RPMI7951 (cell line): ENCODE data around the gene GALNT6. TPM values are rescaled to one million over a fixed set of nuclear protein-coding genes. Genes with fewer than 3 reads are reported as not detected.

Experiments
- DNase-seq: peaks from one replicate; pipeline ENCODE4 v3.0.0-alpha.2; 2012; ENCODE audit warnings: low read depth
- total RNA-seq: library from RNA; depleted of rRNA; stranded (reverse); fragments of >200 nt; shearing (Covaris generic); gene quantifications from 2 replicates; pipeline ENCODE4 v1.2.3, GENCODE V29; 2014; rRNA removed

Gene GALNT6, protein sequence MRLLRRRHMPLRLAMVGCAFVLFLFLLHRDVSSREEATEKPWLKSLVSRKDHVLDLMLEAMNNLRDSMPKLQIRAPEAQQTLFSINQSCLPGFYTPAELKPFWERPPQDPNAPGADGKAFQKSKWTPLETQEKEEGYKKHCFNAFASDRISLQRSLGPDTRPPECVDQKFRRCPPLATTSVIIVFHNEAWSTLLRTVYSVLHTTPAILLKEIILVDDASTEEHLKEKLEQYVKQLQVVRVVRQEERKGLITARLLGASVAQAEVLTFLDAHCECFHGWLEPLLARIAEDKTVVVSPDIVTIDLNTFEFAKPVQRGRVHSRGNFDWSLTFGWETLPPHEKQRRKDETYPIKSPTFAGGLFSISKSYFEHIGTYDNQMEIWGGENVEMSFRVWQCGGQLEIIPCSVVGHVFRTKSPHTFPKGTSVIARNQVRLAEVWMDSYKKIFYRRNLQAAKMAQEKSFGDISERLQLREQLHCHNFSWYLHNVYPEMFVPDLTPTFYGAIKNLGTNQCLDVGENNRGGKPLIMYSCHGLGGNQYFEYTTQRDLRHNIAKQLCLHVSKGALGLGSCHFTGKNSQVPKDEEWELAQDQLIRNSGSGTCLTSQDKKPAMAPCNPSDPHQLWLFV
- total RNA-seq = 18.5 and 31.3 TPM in 2 replicates

DNA sequence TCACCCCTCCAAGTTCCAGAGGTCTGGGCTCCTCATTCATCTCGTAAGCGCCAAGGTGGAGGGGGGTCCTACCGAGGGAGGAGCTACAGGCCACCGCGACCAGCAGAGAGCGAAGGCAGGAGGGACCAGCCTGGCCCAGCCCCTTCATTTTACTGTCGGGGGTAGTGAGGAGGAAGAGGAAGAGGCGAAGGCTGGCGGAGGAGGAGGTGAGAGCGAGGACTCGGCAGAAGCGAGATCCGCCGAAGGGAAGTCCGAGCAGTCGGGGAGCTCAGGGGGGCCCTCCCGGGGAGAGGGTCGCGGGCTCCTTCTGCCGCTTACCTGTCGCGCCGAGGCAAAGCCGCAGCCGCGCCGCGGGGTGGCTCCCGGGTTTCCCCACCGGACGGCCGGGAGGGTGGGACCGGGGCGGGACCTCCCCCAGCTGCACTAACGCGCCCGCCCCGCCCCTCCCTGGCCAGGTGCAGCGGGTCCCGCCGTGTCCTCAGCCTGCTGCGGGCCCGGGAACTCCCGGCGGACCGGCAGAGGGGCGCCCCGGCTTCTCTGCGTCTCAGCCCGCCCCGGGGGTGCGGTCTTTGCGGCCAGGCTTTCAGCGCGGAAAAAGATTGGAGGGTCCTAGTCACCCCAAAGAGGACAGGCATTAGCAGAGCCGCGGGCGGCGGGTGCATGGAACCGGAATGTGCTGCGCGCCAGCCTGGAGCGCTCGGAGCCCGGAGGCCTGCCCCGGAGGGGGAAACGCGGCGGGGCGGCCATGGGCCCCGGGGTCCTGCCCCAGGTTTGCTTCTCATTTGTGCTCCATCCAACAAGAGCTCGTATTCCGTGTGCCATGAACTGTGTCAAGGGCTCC lies at the start of gene GALNT6:
GALNT6 (minus strand) TSS at position 124 of the 841 bp plus-strand sequence. CDS start 11,625 bp downstream, outside the sequence.
- DNase-seq = peak; percentile 11

DNA sequence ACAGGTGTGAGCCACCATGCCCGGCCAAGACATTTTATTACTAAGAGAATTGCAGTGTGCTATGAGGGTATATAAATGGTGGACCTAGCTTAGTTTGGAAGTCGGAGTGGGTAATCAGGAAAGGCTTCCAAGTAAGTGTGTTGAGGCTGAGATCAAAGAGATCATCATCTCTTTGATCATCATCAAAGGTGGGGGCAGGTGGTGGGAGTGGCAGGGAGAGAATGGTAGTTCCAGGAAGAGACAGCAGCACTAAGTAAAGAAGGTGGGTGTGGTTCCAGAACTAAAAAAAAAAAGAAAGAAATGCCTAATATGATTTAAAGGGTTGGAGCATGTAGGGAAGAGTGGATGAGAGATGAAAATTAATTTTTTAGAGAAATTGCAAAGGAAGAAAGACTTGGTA lies 48.1 kb upstream of the GALNT6 start:
- no peak for DNase-seq

DNA sequence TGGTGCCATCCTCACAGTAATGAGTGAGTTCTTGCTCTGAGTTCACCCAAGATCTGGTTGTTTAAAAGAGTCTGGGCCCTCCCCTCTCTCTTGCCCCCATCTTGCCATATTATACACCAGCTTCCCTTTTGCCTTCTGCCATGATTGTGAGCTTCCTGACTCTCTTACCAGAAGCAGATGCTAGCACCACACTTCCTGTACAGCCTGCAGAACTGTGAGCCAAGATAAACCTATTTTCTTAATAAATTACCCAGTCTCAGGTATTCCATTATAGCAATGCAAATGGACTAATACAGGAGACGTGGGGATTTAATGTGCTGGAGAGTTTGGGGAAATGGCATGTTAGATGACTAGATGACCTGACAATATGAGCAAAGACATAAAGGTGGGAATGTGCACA lies 46.2 kb upstream of the GALNT6 start:
- DNase-seq = no peak

DNA sequence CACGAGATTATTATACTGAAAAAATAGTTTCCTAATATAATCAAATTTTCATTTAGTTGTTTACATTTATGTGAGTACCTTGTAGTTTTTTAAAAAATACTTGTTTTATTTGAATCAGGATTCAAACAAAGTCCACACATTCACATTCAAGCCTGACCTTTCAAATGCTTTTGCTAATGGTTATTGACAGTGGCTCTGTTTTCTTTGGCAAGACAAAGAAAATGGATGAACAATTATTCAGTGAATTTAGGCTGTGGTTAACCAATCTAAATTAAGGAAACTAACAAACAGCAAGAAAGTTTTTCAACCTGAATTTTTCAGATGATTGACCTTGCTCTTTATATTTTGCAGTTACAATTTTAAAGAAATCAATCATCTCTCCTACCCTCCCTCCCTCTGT lies 43.1 kb upstream of the GALNT6 start:
- no peak for DNase-seq

DNA sequence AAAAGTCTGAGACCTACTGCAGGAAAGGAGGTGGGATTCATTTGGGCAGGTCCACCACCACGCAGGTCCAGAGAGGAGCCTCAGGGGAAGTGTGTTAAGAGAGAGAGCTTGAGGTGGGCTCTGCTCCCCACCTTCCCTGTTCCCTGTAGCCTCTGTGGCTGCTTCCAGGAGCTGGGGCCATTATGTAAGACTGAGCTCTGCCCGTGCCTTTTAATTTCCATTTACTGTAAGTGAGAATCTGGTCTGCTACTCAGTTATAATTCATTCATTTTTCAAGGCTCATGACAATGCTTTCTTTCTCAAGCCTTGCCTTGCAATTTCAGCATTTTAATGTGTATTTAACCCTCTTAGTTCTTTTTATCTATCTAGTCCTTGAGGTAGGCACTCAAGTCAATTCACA lies 41.7 kb upstream of the GALNT6 start:
- DNase-seq = no peak

DNA sequence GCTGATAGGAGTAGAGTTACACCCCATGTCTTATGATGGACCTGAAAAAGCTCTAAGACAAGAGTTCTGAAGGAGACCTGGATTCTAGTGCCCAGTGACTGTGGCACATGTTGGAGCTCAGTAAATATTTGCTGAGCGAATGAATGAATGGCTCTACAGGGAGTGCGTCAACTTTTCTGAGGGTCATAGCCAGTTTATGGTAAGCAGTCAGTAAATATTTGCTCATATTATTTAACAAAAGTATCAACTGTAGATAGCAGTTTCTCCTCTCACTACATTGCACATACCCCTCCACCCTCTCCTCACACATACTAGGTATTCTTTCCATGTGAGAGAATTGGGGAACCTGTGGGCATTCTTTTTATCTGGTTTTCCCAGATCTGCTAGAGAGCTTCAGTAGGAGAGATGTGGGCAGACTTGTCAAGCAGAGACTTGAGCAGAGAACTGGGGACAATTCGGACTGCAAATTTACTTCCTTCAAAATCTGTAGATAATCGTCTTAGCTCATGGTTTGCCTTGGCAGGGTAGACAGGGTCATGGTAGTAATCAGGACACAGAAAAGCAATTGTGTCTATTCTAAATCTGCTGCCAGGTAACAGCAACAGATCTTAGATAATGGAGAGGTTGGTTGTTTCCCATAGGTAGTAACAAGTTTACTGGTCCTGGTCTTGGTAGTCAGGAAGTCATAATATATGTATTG lies 39.1 kb upstream of the GALNT6 start:
- DNase-seq = no peak

DNA sequence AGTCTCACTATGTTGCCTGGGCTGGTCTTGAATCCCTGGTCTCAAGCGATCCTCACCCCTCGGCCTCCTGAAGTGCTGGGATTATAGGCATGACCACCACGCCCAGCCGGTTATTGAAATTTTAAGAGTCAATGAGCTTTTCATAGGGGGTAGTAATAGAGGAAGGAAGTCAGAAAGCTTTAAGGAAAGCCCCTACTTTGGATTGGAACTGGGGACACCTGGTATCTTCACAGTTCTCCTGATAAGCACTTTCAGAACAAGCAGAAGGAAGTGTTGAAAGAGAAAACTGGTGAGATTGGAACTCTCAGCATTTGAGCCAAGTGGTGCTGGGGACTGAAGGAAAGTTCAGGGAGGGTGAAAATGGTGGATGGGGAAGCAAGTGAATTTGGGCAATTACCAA lies 38.5 kb upstream of the GALNT6 start:
- DNase-seq = no peak

DNA sequence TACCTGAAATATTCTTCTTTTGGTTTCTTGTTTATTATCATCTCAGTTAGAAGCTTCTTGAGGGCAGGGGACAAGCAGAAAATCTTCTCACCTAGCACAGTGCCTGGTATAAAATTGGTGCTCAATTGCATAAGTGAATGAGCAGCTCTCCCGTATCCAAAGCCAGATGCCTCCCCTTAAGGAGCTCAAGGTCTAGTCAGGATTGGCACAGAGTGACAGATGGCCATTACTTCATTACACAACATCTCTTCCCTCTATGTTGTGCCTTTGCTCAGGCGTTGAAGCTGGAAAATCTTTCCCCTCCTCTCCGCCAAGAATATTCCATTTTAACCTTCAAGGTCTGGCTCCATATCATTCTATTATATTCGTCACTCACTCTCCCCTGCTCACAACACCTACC lies 37.0 kb upstream of the GALNT6 start:
- DNase-seq = no peak

DNA sequence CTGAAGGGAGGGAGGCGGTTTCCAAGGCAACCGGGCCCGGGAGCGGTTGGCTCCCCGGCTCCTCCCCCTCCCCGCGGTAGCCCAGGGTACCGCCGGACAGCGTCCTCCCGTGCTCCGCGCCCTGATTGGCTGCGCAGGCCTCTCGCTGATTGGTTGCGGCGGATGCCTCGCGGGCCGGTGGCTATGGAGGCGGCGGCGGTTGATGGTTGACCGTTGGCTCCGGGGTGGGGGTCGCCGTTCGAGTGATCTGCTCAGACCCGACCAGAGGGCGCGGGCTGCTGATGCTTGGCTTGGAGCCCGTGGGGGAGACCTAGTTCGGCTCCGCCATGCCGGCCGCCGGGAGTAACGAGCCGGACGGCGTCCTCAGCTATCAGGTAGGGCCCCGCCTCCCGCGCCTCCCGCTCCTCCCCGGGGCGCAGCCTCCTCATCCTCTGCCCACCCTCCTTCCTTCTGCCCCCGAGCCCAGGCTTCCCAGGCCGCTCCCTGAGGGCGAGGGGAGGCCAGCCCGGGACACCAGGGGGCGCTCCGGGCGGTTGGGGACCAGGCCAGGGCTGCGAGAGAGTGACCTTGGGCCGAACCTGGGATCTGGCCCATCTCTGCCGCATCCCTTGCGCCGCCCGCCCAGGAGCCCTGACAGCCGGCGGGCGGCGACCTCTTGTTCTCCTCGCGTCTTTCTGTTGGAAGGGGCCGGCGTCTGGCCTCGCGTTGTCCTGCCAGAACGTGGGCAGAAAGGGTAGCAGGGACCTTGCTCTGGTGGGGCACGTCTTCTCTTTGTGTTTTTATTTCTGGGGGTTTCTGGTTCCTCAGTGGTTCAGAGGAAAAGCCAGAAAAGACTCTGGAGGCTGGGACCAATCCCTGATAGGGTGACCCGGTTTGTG lies 33.7 kb upstream of the GALNT6 start, which contains the start of gene SLC4A8:
SLC4A8 (plus strand) TSS at position 170 of the 878 bp plus-strand sequence; CDS start at position 327, 157 bp downstream.
- peak; percentile 81 for DNase-seq

DNA sequence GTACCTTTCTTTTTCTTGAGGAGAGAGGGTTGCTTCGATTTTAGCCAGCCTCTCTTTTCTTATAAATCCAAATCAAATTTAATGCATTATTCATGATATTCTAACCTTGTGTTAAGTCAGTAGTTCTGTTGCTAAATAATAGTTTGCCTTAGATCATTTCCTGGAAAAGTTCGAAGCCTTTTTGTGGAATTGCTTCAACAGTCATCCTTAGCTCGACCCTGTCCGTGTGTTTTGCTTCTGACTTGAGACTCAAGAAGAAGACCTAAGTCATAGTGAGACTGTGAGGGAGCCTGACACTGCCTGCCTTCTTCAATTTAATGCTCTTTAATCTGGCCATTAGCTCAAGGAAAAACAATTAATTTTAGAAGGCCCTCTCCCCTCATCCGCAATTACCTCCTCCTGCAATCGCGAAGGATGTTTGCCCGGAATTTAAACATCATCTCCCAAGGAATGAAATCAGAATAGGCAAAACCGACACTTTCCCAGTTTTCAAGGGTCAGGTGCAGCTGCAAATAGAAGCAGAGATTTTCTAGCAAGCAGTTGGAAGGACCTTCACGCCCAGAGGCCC lies 33.0 kb upstream of the GALNT6 start:
- DNase-seq = no peak

DNA sequence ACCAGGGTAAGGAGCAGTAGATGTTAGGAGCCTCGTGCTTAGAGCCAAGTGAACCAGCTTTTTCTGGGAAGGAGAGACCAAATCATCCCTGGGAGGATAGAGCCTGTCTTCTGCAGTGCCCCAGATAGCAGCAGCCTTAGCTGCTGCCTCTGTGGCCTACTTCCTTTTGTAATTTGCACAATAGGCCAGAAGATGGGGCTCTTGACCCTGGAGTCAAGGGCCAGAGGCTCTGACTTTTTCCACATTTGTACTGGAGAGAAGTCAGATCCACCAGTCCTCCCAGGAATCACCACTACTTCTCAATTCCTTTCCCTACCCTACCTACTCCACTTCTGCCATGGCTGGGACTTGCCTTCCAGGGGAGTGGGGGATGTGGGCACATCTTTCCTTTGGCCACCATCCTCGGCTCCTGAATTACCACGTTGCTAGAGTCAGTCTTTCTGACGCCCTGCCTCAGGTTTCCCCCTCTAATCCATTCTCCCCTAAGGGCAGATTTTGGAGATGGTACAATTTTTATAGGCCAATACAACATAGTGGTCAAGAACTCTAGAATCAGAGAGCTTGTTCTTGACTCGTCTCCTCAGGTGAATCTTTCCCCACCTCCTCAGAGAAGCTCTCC lies 30.2 kb upstream of the GALNT6 start:
- DNase-seq = peak; percentile 53

DNA sequence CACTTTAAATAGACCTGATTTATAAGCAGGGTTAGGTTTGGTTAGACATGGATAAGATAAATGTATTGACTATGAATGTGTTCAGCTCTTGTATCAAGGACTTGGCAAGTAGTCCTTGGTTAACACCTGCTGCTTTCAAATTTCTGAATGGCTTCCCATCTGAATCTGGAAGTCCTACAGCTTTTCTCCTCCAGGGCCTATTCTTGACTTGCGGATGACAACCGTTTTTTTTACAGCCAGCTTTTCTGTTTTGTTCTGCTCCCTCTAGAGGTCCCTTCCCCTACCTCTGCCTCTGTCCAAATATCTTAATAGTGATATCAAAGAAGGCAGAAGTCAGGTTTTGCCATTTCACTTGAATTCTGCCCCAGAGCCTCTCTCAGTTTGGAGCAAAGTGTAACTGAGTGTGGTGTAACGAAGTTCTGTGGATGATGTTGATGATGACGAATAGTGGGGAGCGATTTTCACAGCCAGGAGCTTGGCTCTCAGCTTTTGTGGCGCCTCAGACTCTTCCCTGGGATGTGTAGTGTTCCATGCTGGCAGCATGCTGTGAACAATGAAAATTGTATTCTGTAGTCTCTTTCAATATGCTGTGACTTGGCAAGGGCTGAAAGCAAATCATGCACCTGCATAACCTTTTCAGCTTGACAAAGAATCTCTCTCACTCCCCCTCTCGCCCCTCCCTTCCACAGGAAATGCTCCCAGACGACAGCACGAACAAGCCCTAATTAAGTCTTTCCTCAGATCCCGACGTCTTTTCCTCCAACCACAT lies 28.4 kb upstream of the GALNT6 start:
- peak; percentile 6 for DNase-seq

DNA sequence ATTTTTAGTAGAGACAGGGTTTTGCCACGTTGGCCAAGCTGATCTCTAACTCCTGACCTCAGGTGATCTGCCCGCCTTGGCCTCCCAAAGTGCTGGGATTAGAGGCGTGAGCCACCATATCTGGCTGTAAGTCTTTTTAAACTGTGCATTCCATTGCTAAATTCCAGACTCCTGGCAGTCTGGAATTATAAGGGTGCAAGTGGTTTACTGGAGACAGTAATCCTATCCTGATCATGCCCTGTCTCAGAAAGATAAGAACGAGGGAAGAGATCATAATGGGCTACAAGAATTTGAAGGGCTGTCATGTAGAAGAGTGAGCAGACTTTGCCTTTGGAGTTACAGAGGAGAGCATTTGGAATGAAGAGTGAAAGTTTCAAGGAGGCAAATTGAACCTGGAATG lies 26.6 kb upstream of the GALNT6 start:
- DNase-seq = no peak

DNA sequence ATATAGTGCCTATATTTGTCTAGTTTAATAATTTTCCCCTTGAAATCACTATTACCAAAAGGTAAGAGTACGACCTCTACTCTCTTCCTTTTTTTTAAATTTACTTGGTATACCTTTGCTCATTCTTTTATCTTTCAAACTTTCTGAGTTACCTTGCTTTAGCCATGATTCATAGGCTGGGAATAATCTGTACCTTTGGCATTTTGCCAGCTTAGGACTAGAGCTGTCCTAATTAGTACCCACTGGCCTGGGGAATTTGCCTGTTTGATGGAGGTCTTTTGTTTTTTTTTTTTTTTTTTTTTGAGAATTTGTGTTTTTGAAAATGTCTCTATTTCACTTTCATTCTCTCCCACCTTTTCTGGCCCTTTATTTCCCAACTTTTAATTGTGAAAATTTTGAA lies 24.7 kb upstream of the GALNT6 start:
- peak; percentile 5 for DNase-seq

DNA sequence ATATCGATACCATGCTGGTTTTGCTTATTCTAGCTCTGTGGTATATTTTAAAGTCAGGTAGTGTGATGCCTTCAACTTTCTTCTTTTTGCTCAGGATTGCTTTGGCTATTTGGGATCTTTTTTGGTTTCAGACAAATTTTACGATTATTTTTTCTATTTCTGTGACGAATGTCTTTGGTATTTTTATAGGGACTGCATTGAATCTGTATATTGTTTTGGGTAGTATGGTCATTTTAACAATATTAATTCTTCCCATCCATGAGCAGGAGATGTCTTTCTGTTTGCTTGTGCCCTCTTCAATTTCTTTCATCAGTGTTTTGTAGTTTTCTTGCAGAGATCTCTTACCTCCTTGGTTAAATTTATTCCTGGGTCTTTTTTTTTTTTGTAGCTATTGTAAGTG lies 22.6 kb upstream of the GALNT6 start:
- no peak for DNase-seq

DNA sequence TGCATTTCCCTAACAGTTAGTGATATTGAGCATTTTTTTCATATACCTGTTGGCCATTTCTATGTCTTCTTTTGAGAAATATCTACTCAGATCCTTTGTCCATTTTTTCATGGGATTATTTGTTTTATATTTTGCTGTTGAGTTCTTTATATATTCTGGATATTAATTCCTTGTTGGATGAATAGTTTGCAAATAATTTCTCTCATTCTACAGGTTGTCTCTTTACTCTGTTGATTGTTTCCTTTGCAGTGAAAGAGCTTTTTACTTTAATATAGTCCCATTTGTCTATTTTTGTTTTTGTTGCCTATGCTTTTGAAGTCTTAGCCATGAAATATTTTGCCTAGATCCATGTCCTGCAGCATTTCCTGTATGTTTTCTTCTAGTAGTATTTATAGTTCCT lies 21.9 kb upstream of the GALNT6 start:
- no peak for DNase-seq

DNA sequence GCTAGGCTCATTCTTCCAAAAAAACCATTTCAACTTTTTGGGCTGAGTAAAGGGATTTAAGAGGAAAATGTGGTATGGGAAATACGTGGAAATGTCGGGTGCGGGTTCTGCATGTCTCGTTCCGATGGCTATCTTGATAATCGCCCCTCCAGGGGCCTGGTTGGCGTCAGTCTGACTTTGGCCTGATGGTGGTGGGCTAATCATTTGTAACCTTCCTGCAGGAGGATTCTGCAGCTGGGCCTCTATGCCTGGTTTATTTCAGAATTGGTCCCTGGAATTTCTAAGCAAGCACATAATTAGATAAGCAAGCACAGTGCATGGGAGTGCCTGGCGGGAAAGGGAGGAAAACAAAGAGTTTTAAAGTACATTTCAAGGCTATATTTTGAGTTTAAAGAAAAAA lies 18.6 kb upstream of the GALNT6 start:
- DNase-seq = no peak

DNA sequence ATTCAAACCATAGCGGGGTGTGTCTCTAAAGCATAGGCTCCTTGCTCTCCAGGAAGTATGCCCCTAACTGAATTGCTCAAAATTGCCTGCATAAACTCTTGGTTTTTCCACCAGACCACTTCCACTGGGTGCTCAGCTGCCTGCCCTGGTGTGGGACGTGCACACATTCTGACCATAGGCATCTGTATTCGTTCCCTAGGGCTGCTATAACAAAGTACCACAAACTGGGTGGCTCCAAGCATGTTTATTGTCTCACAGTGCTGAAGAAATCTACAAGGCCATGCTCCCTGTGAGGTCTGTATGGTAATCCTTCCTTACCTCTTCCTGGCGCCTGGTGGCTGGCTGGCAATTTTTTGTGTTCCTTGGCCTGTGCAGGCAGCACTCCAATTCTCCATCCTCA lies 16.4 kb upstream of the GALNT6 start:
- DNase-seq = no peak

DNA sequence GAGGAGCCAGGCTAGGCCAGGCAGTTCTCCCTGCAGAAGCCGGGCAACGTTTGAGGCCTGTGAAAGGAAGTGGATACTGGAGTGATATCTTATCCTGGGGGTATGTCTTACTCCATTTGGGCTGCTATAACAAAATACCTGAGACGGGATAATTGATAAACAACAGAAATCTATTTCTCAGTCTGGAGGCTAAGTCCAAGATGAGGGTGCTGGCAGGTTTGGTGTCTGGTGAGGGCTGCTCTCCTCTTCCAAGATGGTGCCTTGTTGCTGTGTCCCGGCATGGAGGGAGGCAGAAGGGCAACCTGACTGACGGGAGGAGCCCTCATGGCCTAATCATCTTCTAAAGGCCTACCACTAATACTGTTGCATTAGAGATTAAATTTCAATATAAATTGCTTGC lies 15.7 kb upstream of the GALNT6 start:
- DNase-seq = no peak
